K562 (cell line): ENCODE measurements around the gene TGDS. TPM values are rescaled to one million over a fixed set of nuclear protein-coding genes. Genes with fewer than 3 reads are reported as not detected.

Source experiments
- KAT7 ChIP-seq: sonication (generic); formaldehyde crosslinking; IDR thresholded peaks from 2 replicates; pipeline ENCODE4 v1.8.0; 2022; ENCODE audit warnings: missing genetic modification reagents, mild to moderate bottlenecking, borderline replicate concordance
- NRF1 ChIP-seq, 2 experiments: fragments of 450-650 bp; IDR thresholded peaks in 1 of 2; conservative IDR thresholded peaks in 1 of 2; 2 replicates each; pipeline ENCODE4 v1.6.1; 2014; ENCODE audit warnings: mild to moderate bottlenecking in 2 of 2
- POLR2G ChIP-seq: fragments of 200-400 bp; formaldehyde crosslinking; IDR thresholded peaks from 2 replicates; pipeline ENCODE4 v1.6.1; 2017; ENCODE audit warnings: low read depth, mild to moderate bottlenecking, antibody characterized with exemption, low read length, moderate library complexity
- SMAD3 ChIP-seq: fragments of 450-650 bp; formaldehyde crosslinking; conservative IDR thresholded peaks from 2 replicates; pipeline ENCODE4 v1.4.0; 2020; ENCODE audit warnings: mild to moderate bottlenecking
- polyA plus RNA-seq, 8 experiments: library from polyadenylated mRNA; depleted of rRNA in 4 of 8; stranded (reverse) in 5 of 8; unstranded in 3 of 8; fragments of >200 nt; fragmentation: Nextera tagmentation in 2 of 8; fragmentation: Illumina TruSeq in 1 of 8; extraction: Ambion mirVana in 2 of 8; extraction: Trizol in 1 of 8; gene quantifications; 2 replicates each; pipeline versions ENCODE4 v1.2.1 to v1.2.3, GENCODE V29; 2011 to 2014; ENCODE audit warnings: inconsistent platforms in 1 of 8, missing spikeins in 1 of 8
- total RNA-seq, 7 experiments: library from RNA; depleted of rRNA in 6 of 7; stranded (reverse); fragments of >200 nt in 6 of 7; fragmentation: Illumina TruSeq in 2 of 7; extraction: Trizol in 2 of 7; gene quantifications; 2 replicates each; pipeline versions ENCODE4 v1.2.1 to v1.2.3, GENCODE V29; 2011 to 2021; ENCODE audit warnings: low replicate concordance in 1 of 7
- TF ChIP-seq, protein P1 (sequence below): fragments of 450-650 bp; IDR thresholded peaks from 2 replicates; pipeline ENCODE4 v1.6.1; 2016; ENCODE audit warnings: low read depth, mild to moderate bottlenecking, moderate library complexity
- TF ChIP-seq, protein P2 (sequence below): sonication (generic); formaldehyde crosslinking; IDR thresholded peaks from 2 replicates; pipeline ENCODE4 v1.8.0; 2023; ENCODE audit warnings: mild to moderate bottlenecking, missing genetic modification reagents
- TF ChIP-seq, protein P3 (sequence below): fragments of 450-650 bp; IDR thresholded peaks from 2 replicates; pipeline ENCODE4 v1.6.1; 2016; ENCODE audit warnings: antibody characterized with exemption
- TF ChIP-seq, protein P4 (sequence below): fragments of 250-450 bp; sonication (Bioruptor Pico); IDR thresholded peaks from 2 replicates; pipeline ENCODE4 v1.6.1; 2021; ENCODE audit warnings: mild to moderate bottlenecking

Gene TGDS
- total and polyA plus RNA-seq, 9 of the 15 experiments (the other 6 are each of a cell fraction or from before 2014, with no cell fraction given) = 9.9 to 43.7 (median 21.4) TPM

DNA sequence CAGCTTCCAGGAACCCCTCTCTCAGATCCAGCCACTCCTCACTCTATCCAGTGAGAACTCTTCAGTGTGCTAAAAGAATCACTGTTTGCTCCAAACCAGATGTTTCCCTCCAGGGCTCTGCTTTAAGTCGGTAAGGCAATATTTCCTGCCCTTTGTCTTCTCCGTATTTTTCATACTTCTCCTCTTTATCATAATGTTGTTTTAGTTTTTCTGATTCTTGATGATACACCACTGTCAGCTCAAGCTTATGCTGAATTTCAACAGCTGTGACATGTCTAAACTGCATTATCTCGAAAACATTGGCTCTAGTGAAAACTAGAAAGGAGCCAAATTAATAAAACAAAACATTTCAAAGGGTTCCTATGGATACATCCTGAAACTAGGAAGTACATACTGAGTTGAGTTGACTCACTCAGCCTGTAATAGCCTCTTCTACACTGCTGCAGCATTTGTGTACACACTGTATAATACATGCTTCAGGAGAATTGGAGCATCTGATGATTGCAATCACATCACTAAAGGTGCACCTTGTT, 45.5 kb upstream of the TGDS start (continued):
- TF ChIP-seq, protein P1, sequence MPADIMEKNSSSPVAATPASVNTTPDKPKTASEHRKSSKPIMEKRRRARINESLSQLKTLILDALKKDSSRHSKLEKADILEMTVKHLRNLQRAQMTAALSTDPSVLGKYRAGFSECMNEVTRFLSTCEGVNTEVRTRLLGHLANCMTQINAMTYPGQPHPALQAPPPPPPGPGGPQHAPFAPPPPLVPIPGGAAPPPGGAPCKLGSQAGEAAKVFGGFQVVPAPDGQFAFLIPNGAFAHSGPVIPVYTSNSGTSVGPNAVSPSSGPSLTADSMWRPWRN = no peak
- no peak for TF ChIP-seq NRF1 (conservative IDR thresholded peaks at IDR 0.05 in 1 of 2, IDR thresholded peaks at IDR 0.05 in 1 of 2)
- TF ChIP-seq, protein P2, sequence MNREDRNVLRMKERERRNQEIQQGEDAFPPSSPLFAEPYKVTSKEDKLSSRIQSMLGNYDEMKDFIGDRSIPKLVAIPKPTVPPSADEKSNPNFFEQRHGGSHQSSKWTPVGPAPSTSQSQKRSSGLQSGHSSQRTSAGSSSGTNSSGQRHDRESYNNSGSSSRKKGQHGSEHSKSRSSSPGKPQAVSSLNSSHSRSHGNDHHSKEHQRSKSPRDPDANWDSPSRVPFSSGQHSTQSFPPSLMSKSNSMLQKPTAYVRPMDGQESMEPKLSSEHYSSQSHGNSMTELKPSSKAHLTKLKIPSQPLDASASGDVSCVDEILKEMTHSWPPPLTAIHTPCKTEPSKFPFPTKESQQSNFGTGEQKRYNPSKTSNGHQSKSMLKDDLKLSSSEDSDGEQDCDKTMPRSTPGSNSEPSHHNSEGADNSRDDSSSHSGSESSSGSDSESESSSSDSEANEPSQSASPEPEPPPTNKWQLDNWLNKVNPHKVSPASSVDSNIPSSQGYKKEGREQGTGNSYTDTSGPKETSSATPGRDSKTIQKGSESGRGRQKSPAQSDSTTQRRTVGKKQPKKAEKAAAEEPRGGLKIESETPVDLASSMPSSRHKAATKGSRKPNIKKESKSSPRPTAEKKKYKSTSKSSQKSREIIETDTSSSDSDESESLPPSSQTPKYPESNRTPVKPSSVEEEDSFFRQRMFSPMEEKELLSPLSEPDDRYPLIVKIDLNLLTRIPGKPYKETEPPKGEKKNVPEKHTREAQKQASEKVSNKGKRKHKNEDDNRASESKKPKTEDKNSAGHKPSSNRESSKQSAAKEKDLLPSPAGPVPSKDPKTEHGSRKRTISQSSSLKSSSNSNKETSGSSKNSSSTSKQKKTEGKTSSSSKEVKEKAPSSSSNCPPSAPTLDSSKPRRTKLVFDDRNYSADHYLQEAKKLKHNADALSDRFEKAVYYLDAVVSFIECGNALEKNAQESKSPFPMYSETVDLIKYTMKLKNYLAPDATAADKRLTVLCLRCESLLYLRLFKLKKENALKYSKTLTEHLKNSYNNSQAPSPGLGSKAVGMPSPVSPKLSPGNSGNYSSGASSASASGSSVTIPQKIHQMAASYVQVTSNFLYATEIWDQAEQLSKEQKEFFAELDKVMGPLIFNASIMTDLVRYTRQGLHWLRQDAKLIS (CRISPR knock-in tag) = no peak
- TF ChIP-seq POLR2G = no peak
- no peak for TF ChIP-seq SMAD3
- TF ChIP-seq, protein P3, sequence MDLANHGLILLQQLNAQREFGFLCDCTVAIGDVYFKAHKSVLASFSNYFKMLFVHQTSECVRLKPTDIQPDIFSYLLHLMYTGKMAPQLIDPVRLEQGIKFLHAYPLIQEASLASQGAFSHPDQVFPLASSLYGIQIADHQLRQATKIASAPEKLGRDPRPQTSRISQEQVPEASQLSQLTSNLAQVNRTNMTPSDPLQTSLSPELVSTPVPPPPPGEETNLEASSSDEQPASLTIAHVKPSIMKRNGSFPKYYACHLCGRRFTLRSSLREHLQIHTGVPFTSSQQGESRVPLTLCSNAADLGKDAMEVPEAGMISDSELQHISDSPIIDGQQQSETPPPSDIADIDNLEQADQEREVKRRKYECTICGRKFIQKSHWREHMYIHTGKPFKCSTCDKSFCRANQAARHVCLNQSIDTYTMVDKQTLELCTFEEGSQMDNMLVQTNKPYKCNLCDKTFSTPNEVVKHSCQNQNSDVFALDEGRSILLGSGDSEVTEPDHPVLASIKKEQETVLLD = no peak
- TF ChIP-seq, protein P4, sequence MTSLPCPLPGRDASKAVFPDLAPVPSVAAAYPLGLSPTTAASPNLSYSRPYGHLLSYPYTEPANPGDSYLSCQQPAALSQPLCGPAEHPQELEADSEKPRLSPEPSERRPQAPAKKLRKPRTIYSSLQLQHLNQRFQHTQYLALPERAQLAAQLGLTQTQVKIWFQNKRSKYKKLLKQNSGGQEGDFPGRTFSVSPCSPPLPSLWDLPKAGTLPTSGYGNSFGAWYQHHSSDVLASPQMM = no peak
- TF ChIP-seq KAT7 (CRISPR knock-in tag) = no peak
